HepG2 (cell line): ENCODE measurements around the gene NFATC3. TPM values are rescaled to one million over a fixed set of nuclear protein-coding genes. Genes with fewer than 3 reads are reported as not detected.

Experiments
- ATF5 ChIP-seq: sonication (generic); formaldehyde crosslinking; IDR thresholded peaks from 2 replicates; pipeline ENCODE4 v1.4.0; 2020; ENCODE audit warnings: mild to moderate bottlenecking, low read depth, missing genetic modification reagents
- BHLHE40 ChIP-seq: IDR thresholded peaks from 2 replicates; pipeline ENCODE4 v1.6.1; 2011; ENCODE audit warnings: low read length, improper control_type of control experiment
- HIC2 ChIP-seq: sonication (generic); formaldehyde crosslinking; IDR thresholded peaks from 2 replicates; pipeline ENCODE4 v1.9.0; 2022; ENCODE audit warnings: low read depth, missing genetic modification reagents
- ISX ChIP-seq: sonication (generic); formaldehyde crosslinking; conservative IDR thresholded peaks from 2 replicates; pipeline ENCODE4 v1.5.0; 2020; ENCODE audit warnings: missing genetic modification reagents
- NFYC ChIP-seq: IDR thresholded peaks from 2 replicates; pipeline ENCODE4 v1.6.1; 2016; ENCODE audit warnings: missing genetic modification reagents, missing compliant biosample characterization
- RELA ChIP-seq: sonication (generic); formaldehyde crosslinking; IDR thresholded peaks from 2 replicates; pipeline ENCODE4 v1.4.0; 2020; ENCODE audit warnings: missing genetic modification reagents
- ZBTB14 ChIP-seq: sonication (generic); formaldehyde crosslinking; IDR thresholded peaks from 2 replicates; pipeline ENCODE4 v1.4.0; 2020; ENCODE audit warnings: missing genetic modification reagents
- ZSCAN31 ChIP-seq: sonication (generic); formaldehyde crosslinking; IDR thresholded peaks from 2 replicates; pipeline ENCODE4 v1.5.0; 2020; ENCODE audit warnings: low read depth, mild to moderate bottlenecking, missing genetic modification reagents
- polyA plus RNA-seq, 8 experiments: library from polyadenylated mRNA; depleted of rRNA in 3 of 8; stranded (reverse) in 7 of 8; unstranded in 1 of 8; fragments of >200 nt; fragmentation: Illumina TruSeq in 4 of 8; extraction: Trizol in 4 of 8; gene quantifications; 2 replicates each; pipeline versions ENCODE4 v1.2.1 to v1.2.3, GENCODE V29; 2011 to 2016; ENCODE audit warnings: low read depth in 4 of 8, missing spikeins in 1 of 8, mixed read lengths in 1 of 8; ENCODE audit not compliant: insufficient read depth in 1 of 8
- total RNA-seq, 5 experiments: library from RNA; depleted of rRNA; stranded (reverse); fragments of >200 nt; fragmentation: Illumina TruSeq; extraction: Trizol; gene quantifications; 2 replicates each; pipeline ENCODE4 v1.2.3, GENCODE V29; 2016; ENCODE audit warnings: low read depth in 1 of 5
- TF ChIP-seq, protein P1 (sequence below): sonication (generic); formaldehyde crosslinking; IDR thresholded peaks from 2 replicates; pipeline ENCODE4 v1.4.0; 2020; ENCODE audit warnings: missing genetic modification reagents
- TF ChIP-seq, protein P2 (sequence below): sonication (generic); formaldehyde crosslinking; IDR thresholded peaks from 2 replicates; pipeline ENCODE4 v1.8.1; 2023; ENCODE audit warnings: mild to moderate bottlenecking, missing genetic modification reagents
- TF ChIP-seq, protein P3 (sequence below): sonication (generic); formaldehyde crosslinking; conservative IDR thresholded peaks from 2 replicates; pipeline ENCODE4 v1.5.0; 2020; ENCODE audit warnings: missing genetic modification reagents
- TF ChIP-seq, protein P4 (sequence below): sonication (generic); formaldehyde crosslinking; IDR thresholded peaks from 2 replicates; pipeline ENCODE4 v1.4.0; 2020; ENCODE audit warnings: missing genetic modification reagents
- TF ChIP-seq, protein P5 (sequence below): sonication (generic); formaldehyde crosslinking; IDR thresholded peaks from 2 replicates; pipeline ENCODE4 v1.5.1; 2020; ENCODE audit warnings: mild to moderate bottlenecking, moderate library complexity, missing genetic modification reagents

NFATC3 gene
- total and polyA plus RNA-seq, 2 of the 13 experiments (the other 11 are each of a cell fraction or from before 2014, with no cell fraction given), result 52.6 to 62.7 TPM

- TF ChIP-seq, protein P1, sequence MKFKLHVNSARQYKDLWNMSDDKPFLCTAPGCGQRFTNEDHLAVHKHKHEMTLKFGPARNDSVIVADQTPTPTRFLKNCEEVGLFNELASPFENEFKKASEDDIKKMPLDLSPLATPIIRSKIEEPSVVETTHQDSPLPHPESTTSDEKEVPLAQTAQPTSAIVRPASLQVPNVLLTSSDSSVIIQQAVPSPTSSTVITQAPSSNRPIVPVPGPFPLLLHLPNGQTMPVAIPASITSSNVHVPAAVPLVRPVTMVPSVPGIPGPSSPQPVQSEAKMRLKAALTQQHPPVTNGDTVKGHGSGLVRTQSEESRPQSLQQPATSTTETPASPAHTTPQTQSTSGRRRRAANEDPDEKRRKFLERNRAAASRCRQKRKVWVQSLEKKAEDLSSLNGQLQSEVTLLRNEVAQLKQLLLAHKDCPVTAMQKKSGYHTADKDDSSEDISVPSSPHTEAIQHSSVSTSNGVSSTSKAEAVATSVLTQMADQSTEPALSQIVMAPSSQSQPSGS (CRISPR knock-in tag), result 0 out of 2 replicates have a peak, but pooled peaks have one; percentile 35
- TF ChIP-seq ZSCAN31 (CRISPR knock-in tag) (peak; percentile 95), RELA (CRISPR knock-in tag) (no peak; the same call in 1 of the 2 replicates), BHLHE40 (peak; percentile 26; the same call in 1 of the 2 replicates), ATF5 (CRISPR knock-in tag) (no peak), ISX (CRISPR knock-in tag) (no peak), ZBTB14 (CRISPR knock-in tag) (0 out of 2 replicates have a peak, but pooled peaks have one; percentile 38), NFYC (peak; percentile 92), HIC2 (peak; percentile 53)
- TF ChIP-seq, protein P2, sequence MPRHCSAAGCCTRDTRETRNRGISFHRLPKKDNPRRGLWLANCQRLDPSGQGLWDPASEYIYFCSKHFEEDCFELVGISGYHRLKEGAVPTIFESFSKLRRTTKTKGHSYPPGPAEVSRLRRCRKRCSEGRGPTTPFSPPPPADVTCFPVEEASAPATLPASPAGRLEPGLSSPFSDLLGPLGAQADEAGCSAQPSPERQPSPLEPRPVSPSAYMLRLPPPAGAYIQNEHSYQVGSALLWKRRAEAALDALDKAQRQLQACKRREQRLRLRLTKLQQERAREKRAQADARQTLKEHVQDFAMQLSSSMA (CRISPR knock-in tag), result 0 out of 2 replicates have a peak, but pooled peaks have one; percentile 49
- TF ChIP-seq, protein P3, sequence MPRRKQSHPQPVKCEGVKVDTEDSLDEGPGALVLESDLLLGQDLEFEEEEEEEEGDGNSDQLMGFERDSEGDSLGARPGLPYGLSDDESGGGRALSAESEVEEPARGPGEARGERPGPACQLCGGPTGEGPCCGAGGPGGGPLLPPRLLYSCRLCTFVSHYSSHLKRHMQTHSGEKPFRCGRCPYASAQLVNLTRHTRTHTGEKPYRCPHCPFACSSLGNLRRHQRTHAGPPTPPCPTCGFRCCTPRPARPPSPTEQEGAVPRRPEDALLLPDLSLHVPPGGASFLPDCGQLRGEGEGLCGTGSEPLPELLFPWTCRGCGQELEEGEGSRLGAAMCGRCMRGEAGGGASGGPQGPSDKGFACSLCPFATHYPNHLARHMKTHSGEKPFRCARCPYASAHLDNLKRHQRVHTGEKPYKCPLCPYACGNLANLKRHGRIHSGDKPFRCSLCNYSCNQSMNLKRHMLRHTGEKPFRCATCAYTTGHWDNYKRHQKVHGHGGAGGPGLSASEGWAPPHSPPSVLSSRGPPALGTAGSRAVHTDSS (CRISPR knock-in tag), result no peak
- TF ChIP-seq, protein P4, sequence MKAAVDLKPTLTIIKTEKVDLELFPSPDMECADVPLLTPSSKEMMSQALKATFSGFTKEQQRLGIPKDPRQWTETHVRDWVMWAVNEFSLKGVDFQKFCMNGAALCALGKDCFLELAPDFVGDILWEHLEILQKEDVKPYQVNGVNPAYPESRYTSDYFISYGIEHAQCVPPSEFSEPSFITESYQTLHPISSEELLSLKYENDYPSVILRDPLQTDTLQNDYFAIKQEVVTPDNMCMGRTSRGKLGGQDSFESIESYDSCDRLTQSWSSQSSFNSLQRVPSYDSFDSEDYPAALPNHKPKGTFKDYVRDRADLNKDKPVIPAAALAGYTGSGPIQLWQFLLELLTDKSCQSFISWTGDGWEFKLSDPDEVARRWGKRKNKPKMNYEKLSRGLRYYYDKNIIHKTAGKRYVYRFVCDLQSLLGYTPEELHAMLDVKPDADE, result 0 out of 2 replicates have a peak, but pooled peaks have one; percentile 28
- TF ChIP-seq, protein P5, sequence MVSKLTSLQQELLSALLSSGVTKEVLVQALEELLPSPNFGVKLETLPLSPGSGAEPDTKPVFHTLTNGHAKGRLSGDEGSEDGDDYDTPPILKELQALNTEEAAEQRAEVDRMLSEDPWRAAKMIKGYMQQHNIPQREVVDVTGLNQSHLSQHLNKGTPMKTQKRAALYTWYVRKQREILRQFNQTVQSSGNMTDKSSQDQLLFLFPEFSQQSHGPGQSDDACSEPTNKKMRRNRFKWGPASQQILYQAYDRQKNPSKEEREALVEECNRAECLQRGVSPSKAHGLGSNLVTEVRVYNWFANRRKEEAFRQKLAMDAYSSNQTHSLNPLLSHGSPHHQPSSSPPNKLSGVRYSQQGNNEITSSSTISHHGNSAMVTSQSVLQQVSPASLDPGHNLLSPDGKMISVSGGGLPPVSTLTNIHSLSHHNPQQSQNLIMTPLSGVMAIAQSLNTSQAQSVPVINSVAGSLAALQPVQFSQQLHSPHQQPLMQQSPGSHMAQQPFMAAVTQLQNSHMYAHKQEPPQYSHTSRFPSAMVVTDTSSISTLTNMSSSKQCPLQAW (CRISPR knock-in tag), result peak; percentile 87
Measured at GRCh38 chr16:68244903-68245853, 160.0 kb downstream of the NFATC3 start, which contains the start of gene PLA2G15 (continued).
